ENCODE results near the gene GYPE. TPM values are rescaled to one million over a fixed set of nuclear protein-coding genes. Genes with fewer than 3 reads are reported as not detected.
"Not testable (repeated sequence)": the region's sequence is repeated elsewhere in the genome, so short reads cannot be mapped to it uniquely, and the experiment has no call there.

The GYPE gene
- total and polyA plus RNA-seq, 7 donors: 0.33 to 1.0 (median 0.71) TPM; not detected in 2

DNA sequence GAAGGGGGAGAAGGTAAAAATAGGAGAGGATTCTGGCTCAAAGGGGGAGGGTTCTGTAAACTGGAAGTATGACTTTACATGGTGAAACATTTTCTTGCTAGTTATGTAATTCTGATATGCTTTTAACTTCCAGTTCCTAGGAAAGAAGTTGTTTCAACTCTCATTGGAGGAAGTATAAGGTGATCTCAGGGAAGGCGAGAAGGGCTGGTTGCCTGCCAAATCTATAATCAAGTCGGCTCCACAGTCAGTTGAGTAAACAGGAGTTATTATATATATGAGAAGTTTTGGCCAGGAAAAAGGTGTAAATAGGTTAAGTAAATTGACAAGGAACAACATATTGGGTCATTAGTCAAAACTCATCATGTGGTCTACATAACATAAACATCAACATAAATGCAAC, 56.1 kb downstream of the GYPE start:
- H3K27me3 ChIP-seq; H3K4me1 ChIP-seq; H3K4me3 ChIP-seq; H3K27ac ChIP-seq; H3K9me3 ChIP-seq; intact Hi-C loops (cut with DNase I); DNase-seq; H3K36me3 ChIP-seq: not testable (repeated sequence)
- 24 to 65% methylated on average over 2 of the region's 2 CpGs for WGBS, 2 donors

- H3K4me1 ChIP-seq; intact Hi-C loops (cut with DNase I); H3K4me3 ChIP-seq; H3K36me3 ChIP-seq; DNase-seq; H3K9me3 ChIP-seq; H3K27me3 ChIP-seq; H3K27ac ChIP-seq: not testable (repeated sequence)
- 71 to 78% methylated on average over 1 of the region's 1 CpG for WGBS, 2 donors
These were observed 61.9 kb downstream of the GYPE start for GRCh38 chr4:143843506-143843832.

GRCh38 chr4:143842624-143843505, 62.5 kb downstream of the GYPE start:
- DNase-seq; H3K27ac ChIP-seq; intact Hi-C loops (cut with DNase I); H3K4me3 ChIP-seq; H3K9me3 ChIP-seq; H3K4me1 ChIP-seq; H3K36me3 ChIP-seq; H3K27me3 ChIP-seq: not testable (repeated sequence)
- 75 to 79% methylated on average over 3 of the region's 3 CpGs for WGBS, 2 donors

DNA sequence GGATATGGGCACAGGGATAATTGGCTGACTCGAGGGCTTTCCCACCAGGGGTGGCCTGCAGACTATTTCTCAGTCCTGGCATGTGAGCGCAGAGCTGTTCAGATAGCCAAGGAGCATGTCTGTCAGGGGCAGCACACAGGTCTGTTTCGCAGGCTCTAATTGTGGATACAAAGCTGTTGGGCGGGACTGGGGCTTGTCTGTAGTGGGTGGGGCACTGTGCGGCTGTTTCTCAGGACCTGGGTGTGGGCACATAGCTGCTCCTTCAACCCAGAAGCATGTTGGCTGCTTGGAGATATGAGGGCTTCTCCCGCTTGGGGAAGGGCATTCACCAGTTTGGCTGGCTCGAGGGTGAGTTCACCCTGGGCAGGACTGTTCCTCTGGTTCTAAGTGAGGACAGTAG, 65.9 kb downstream of the GYPE start:
- 33 to 74% methylated on average over 5 of the region's 7 CpGs for WGBS, 2 donors
- intact Hi-C loops (cut with DNase I); H3K27me3 ChIP-seq; H3K4me1 ChIP-seq; DNase-seq; H3K9me3 ChIP-seq; H3K36me3 ChIP-seq; H3K27ac ChIP-seq; H3K4me3 ChIP-seq: not testable (repeated sequence)

DNA sequence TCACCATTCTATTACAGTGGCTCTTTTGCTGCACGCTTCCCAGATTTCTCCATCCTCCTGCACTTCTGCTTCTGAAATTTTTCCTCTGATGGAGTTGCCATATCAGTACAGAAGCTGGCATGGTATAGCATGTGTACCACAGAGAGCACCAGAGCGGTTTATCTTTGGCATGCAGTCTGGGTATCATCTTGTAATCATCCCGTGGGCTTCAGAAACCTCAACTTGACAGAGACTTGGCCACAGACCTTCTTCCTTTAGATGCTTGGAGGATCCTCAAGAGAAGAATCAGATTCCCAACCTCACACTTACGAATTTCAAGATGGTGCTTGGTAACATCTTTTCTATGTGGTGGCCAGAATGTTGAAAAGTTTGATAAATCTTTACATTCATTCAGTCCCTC, 71.2 kb downstream of the GYPE start:
- H3K27me3 ChIP-seq; intact Hi-C loops (cut with DNase I); H3K27ac ChIP-seq; H3K4me1 ChIP-seq; H3K4me3 ChIP-seq; DNase-seq; H3K36me3 ChIP-seq; H3K9me3 ChIP-seq: not testable (repeated sequence)
- WGBS, 2 donors: 76 to 94% methylated on average over 4 of the region's 4 CpGs

DNA sequence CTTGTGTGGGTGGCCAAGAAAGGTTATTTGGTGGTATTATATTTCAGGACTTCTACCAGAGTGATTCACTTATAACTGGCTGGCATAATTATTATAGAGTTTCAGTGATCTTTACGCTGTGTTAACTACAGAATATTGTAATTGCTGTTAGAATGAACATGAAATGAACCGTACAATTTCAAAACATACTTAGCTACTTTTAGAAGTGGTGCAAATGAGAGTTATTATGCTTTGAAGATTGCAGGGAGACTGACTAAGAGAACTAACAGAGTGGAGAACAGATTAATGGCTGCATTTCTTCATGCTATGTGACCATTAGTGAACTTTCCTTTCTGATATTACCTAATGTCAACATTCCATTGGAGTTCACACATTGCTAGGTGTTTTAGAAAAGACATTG, 71.7 kb downstream of the GYPE start:
- H3K27me3 ChIP-seq; H3K9me3 ChIP-seq; H3K27ac ChIP-seq; H3K36me3 ChIP-seq; H3K4me3 ChIP-seq; DNase-seq; intact Hi-C loops (cut with DNase I); H3K4me1 ChIP-seq: not testable (repeated sequence)
- WGBS, 2 donors: 72 to 96% methylated on average over 2 of the region's 2 CpGs

DNA sequence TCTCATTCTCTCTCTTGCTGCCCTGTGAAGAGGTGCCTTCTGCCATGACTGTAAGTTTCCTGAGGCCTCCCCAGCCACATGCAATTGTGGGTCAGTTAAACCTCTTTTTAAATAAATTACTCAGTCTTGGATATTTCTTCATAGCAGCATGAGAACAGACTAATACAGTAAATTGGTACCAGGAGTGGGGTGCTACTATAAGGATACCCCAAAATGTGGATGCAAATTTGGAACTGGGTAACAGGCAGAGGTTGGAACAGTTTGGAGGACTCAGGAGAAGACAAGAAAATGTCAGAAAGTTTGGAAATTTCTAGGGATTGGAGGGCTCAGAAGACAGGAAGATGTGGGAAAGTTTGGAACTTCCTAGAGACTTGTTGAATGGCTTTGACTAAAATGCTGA, 74.8 kb downstream of the GYPE start:
- H3K4me1 ChIP-seq; H3K27ac ChIP-seq; DNase-seq; H3K27me3 ChIP-seq; intact Hi-C loops (cut with DNase I); H3K9me3 ChIP-seq; H3K36me3 ChIP-seq; H3K4me3 ChIP-seq: not testable (repeated sequence)

DNA sequence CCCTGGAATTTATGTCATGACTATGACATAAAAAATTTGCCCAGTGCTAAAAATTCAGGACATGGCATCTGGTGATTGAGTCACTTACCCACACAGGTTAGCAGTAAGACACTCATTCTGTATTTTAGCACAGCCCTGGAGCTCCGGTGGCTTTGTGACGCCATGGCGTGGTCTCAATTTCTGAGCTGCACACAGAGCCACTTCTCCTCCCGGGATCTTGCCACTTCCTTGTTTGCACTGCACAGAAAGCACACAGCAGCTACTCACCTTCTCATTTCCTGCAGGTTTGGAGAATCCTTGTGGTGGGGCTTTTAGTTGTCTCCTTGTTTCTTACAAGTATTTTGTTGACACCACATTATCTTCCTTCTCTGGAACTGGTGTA, 76.1 kb downstream of the GYPE start:
- DNase-seq; H3K36me3 ChIP-seq; intact Hi-C loops (cut with DNase I); H3K4me3 ChIP-seq; H3K27me3 ChIP-seq; H3K4me1 ChIP-seq; H3K27ac ChIP-seq; H3K9me3 ChIP-seq: not testable (repeated sequence)
- 33 to 43% methylated on average over 4 of the region's 4 CpGs for WGBS, 2 donors

Other genes starting within 250 kb of the GYPE start
- gene FREM3, start 204.9 kb downstream of the GYPE start, total RNA-seq: under 1 TPM in 1 of 4 donors, not detected in 3; under 0.01 TPM
- gene FREM3, start 204.9 kb downstream of the GYPE start, polyA plus RNA-seq: not detected
- gene GYPB, start 113.8 kb upstream of the GYPE start, total RNA-seq: not detected
- not detected for gene GYPB, start 113.8 kb upstream of the GYPE start, polyA plus RNA-seq
- gene GYPA, start 235.2 kb upstream of the GYPE start, total RNA-seq: not detected
- not detected for gene GYPA, start 235.2 kb upstream of the GYPE start, polyA plus RNA-seq

Data from sigmoid colon (tissue), 7 donors.